ENCODE measurements around the gene DEFB121. TPM values are rescaled to one million over a fixed set of nuclear protein-coding genes. Genes with fewer than 3 reads are reported as not detected.
"Not testable (repeated sequence)": the region's sequence is repeated elsewhere in the genome, so short reads cannot be mapped to it uniquely, and the experiment has no call there.

The DEFB121 gene
- total RNA-seq, 1 donor from 2014 or later, result not detected

- Histone ChIP-seq H3K4me1 (no peaks in the 10 kb centered on the region), H3K36me3 (no peaks in the 10 kb centered on the region), H3K27me3 (ENCODE audit: low read depth) (peaks cover 40% of the 10 kb centered on the region), H3K4me3 (no peak within 1 kb of the TSS), H3K27ac (replicated peaks) (no peak within 1 kb of the TSS), H3K9me3 (replicated peaks) (no peaks in the 10 kb centered on the region)
- intact Hi-C loops (cut with micrococcal nuclease), result no loop called here
- DNase-seq, result no peak
- TF ChIP-seq, protein P1, sequence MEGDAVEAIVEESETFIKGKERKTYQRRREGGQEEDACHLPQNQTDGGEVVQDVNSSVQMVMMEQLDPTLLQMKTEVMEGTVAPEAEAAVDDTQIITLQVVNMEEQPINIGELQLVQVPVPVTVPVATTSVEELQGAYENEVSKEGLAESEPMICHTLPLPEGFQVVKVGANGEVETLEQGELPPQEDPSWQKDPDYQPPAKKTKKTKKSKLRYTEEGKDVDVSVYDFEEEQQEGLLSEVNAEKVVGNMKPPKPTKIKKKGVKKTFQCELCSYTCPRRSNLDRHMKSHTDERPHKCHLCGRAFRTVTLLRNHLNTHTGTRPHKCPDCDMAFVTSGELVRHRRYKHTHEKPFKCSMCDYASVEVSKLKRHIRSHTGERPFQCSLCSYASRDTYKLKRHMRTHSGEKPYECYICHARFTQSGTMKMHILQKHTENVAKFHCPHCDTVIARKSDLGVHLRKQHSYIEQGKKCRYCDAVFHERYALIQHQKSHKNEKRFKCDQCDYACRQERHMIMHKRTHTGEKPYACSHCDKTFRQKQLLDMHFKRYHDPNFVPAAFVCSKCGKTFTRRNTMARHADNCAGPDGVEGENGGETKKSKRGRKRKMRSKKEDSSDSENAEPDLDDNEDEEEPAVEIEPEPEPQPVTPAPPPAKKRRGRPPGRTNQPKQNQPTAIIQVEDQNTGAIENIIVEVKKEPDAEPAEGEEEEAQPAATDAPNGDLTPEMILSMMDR (IDR thresholded peaks at IDR 0.05; ENCODE audit: borderline replicate concordance), result no peak
These were observed 34.1 kb upstream of the DEFB121 start, which contains the start of gene DEFB123 for GRCh38 chr20:31440012-31440659. Gene DEFB123, plus strand, starts transcription at chr20:31440632. Its CDS starts 67 bp downstream, at chr20:31440699.

DNA sequence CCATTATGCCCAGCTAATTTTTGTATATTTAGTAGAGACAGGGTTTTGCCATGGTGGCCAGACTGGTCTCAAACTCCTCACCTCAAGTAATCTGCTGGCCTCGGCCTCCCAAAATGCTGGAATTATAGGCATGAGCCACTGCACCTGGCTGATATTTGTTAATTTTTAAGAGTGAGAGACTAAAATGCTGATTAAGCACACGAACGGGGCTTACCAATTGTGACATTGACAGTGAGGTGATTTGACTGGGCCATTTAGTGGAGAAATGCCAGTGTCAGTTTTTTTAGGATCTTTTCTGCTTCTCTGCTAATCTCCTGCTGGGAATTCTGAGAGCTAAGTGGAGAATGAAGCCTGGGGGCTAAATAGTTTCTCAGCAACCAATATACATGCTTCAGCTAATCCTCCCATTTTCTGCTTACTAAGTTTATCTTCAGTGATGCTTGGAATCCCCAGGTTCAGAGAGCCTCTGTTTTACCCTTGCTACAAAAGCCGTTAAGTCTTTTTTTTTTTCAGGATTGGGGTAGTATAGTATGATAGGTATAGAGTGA is 24.6 kb upstream of the DEFB121 start:
- H3K4me1 ChIP-seq, result no peaks in the 10 kb centered on the region
- H3K4me3 ChIP-seq, result no peak overlapping the region
- intact Hi-C loops (cut with micrococcal nuclease), result no loop called here
- no peak overlapping the region for H3K27ac ChIP-seq (replicated peaks)
- no peaks in the 10 kb centered on the region for H3K36me3 ChIP-seq
- H3K9me3 ChIP-seq (replicated peaks), result peaks cover 15% of the 10 kb centered on the region
- DNase-seq, result no peak
- TF ChIP-seq, protein P1 (IDR thresholded peaks at IDR 0.05; ENCODE audit: borderline replicate concordance), result no peak
- peaks cover 32% of the 10 kb centered on the region for H3K27me3 ChIP-seq (ENCODE audit: low read depth)

DNA sequence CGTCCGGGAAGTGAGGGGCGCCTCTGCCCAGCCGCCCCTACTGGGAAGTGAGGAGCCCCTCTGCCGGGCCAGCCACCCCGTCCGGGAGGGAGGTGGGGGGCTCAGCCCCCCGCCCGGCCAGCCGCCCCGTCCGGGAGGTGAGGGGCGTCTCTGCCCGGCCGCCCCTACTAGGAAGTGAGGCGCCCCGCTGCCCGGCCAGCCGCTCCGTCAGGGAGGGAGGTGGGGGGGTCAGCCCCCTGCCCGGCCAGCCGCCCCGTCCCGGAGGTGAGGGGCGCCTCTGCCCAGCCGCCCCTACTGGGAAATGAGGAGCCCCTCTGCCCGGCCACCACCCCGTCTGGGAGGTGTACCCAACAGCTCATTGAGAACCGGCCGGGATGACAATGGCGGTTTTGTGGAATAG is 21.6 kb upstream of the DEFB121 start:
- H3K4me1 ChIP-seq; H3K4me3 ChIP-seq; H3K27ac ChIP-seq (replicated peaks); intact Hi-C loops (cut with micrococcal nuclease); DNase-seq; H3K36me3 ChIP-seq; H3K27me3 ChIP-seq (ENCODE audit: low read depth): not testable (repeated sequence)
- peaks cover 15% of the 10 kb centered on the region for H3K9me3 ChIP-seq (replicated peaks)

GRCh38 chr20:31426891-31427551 is 21.0 kb upstream of the DEFB121 start:
- DNase-seq; H3K27me3 ChIP-seq (ENCODE audit: low read depth): not testable (repeated sequence)

DNA sequence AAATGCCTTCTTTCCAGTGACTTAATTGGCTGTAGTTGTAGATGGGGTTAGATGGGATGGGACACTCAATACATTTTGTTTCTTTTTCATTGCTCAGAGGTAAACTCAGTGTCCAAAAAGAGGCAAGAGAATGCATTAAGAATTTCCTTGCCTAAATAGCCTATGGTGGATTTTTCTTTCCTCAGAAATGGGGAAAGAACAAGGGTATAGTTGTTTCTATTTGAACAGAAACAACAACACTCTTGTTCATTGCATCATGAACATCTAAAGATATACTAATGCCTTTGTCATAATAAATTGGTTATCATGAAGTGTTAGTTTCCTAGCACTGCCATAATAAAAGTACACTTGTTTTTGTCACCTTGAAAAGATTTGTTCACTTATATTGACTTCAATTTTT is 19.8 kb upstream of the DEFB121 start:
- peaks cover 15% of the 10 kb centered on the region for H3K9me3 ChIP-seq (replicated peaks)
- no peaks in the 10 kb centered on the region for H3K27me3 ChIP-seq (ENCODE audit: low read depth)
- TF ChIP-seq, protein P1 (IDR thresholded peaks at IDR 0.05; ENCODE audit: borderline replicate concordance), result no peak
- H3K36me3 ChIP-seq, result no peaks in the 10 kb centered on the region
- no peak for DNase-seq
- H3K27ac ChIP-seq (replicated peaks), result no peak overlapping the region
- no peak overlapping the region for H3K4me3 ChIP-seq
- intact Hi-C loops (cut with micrococcal nuclease), result no loop called here
- no peaks in the 10 kb centered on the region for H3K4me1 ChIP-seq

More at GRCh38 chr20:31426891-31427551, 21.0 kb upstream of the DEFB121 start:
- H3K9me3 ChIP-seq (replicated peaks), result peaks cover 15% of the 10 kb centered on the region
- H3K36me3 ChIP-seq; H3K4me1 ChIP-seq; H3K4me3 ChIP-seq; H3K27ac ChIP-seq (replicated peaks); intact Hi-C loops (cut with micrococcal nuclease): not testable (repeated sequence)

- H3K27me3 ChIP-seq (ENCODE audit: low read depth), result peaks cover 27% of the 10 kb centered on the region
- TF ChIP-seq, protein P1 (IDR thresholded peaks at IDR 0.05; ENCODE audit: borderline replicate concordance), result no peak
- no peak for DNase-seq
- H3K27ac ChIP-seq (replicated peaks), result no peak overlapping the region
- no peaks in the 10 kb centered on the region for H3K36me3 ChIP-seq
- intact Hi-C loops (cut with micrococcal nuclease), result no loop called here
- no peak overlapping the region for H3K4me3 ChIP-seq
- H3K9me3 ChIP-seq (replicated peaks), result no peaks in the 10 kb centered on the region
- H3K4me1 ChIP-seq, result no peaks in the 10 kb centered on the region
These were observed 12.3 kb upstream of the DEFB121 start for GRCh38 chr20:31418307-31418706.

Data from left ventricle myocardium inferior (tissue), 1 donor.